PC-9 (cell line): ENCODE results near the gene CPVL.

ENCODE experiments used
- CTCF ChIP-seq: fragments of 200-600 bp; sonication (generic); conservative IDR thresholded peaks from 2 replicates; pipeline ENCODE4 v1.6.1; 2017; ENCODE audit warnings: mixed run types, antibody characterized with exemption, mild to moderate bottlenecking, moderate library complexity
- EZH2 ChIP-seq: fragments of 200-600 bp; sonication (generic); IDR thresholded peaks from 2 replicates; pipeline ENCODE4 v1.8.0; 2017; ENCODE audit warnings: antibody characterized with exemption, low read depth

DNA sequence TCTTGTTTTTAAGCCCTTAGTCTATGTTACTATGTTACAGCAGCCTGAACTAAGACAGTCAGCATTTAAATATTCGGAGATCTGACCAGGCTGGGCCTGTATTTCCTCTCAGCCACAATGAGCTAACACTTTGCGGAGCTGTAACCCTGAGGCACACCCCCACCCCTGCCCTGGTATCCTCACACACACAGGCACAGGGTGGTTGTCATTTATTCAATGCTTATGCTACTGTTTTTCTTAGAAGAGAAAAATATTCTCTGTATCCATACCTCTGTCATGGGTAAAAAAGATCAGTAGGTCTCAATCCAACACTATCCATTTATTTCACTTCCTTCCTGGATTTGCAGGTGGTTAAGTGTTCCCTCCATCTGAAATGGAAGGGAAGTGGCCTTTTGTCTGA, 107.9 kb downstream of the CPVL start:
- TF ChIP-seq CTCF, result no peak
- TF ChIP-seq EZH2, result no peak
